ENCODE data around the gene ZSCAN21.

ZSCAN21 gene

DNA sequence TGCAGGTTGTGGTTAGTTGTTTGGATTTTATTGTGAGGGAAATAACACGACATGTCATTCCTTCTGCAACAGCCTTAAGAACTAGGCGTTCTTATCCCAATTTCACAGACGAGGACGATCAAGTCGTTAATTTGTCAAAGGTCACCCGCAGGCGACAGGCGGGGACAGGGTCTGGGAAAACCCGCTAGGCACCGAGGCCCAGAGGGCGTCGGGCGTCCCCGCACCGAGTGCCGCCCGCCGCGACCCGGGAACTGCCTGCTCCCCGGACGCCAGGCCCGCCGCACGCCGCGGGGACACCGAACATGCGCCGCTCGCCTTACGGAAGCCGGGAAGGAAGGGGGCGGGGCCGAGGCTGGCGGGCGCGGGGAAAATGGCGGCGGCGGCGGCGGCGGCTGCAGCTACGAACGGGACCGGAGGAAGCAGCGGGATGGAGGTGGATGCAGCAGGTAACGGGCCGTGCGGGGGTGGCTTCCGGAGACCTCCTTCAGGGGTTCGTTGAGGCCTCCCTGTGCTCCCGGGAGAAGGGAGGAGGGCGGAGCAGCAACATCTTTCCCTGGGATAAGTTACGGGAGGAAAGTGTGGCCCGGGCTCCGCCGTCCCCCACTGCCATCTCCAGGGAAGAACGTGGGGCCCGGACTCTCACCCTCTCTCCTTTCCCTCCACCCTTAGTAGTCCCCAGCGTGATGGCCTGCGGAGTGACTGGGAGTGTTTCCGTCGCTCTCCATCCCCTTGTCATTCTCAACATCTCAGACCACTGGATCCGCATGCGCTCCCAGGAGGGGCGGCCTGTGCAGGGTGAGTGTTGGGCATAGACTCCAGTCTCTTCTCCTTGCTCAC lies 39.3 kb downstream of the ZSCAN21 start, which contains the start of gene COPS6 (continued):
- TF ChIP-seq, protein P1, sequence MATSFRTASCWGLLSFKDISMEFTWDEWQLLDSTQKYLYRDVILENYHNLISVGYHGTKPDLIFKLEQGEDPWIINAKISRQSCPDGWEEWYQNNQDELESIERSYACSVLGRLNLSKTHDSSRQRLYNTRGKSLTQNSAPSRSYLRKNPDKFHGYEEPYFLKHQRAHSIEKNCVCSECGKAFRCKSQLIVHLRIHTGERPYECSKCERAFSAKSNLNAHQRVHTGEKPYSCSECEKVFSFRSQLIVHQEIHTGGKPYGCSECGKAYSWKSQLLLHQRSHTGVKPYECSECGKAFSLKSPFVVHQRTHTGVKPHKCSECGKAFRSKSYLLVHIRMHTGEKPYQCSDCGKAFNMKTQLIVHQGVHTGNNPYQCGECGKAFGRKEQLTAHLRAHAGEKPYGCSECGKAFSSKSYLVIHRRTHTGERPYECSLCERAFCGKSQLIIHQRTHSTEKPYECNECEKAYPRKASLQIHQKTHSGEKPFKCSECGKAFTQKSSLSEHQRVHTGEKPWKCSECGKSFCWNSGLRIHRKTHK (tag by site-specific recombination; IDR thresholded peaks at IDR 0.05): no peak
- TF ChIP-seq ZNF433 (tag by site-specific recombination; IDR thresholded peaks at IDR 0.05; ENCODE audit: low read depth): no peak
- TF ChIP-seq ZIC2 (tag by site-specific recombination; IDR thresholded peaks at IDR 0.05): peak; percentile 54; the same call in 1 of the 2 replicates
- no peak for TF ChIP-seq ZNF266 (tag by site-specific recombination; IDR thresholded peaks at IDR 0.05; ENCODE audit: low read depth)
- TF ChIP-seq ZBTB10 (tag by site-specific recombination; IDR thresholded peaks at IDR 0.05): no peak
- peak; percentile 25; the same call in 1 of the 2 replicates for TF ChIP-seq KLF1 (tag by site-specific recombination; IDR thresholded peaks at IDR 0.05)
- no peak for TF ChIP-seq ZNF311 (tag by site-specific recombination; IDR thresholded peaks at IDR 0.05; ENCODE audit: borderline replicate concordance)
- peak; percentile 36; the same call in 1 of the 2 replicates for TF ChIP-seq GLIS1 (tag by site-specific recombination; IDR thresholded peaks at IDR 0.05)
- TF ChIP-seq MZF1 (tag by site-specific recombination; IDR thresholded peaks at IDR 0.05; ENCODE audit: borderline replicate concordance): peak; percentile 44; the same call in 1 of the 2 replicates
- no peak for TF ChIP-seq ZBTB6 (tag by site-specific recombination; IDR thresholded peaks at IDR 0.05)
- no peak for TF ChIP-seq ZNF830 (tag by site-specific recombination; IDR thresholded peaks at IDR 0.05; ENCODE audit: low read depth)
- peak; percentile 78 for TF ChIP-seq ZFP69B (tag by site-specific recombination; IDR thresholded peaks at IDR 0.05)
- no peak for TF ChIP-seq ZNF776 (tag by site-specific recombination; IDR thresholded peaks at IDR 0.05; ENCODE audit: borderline replicate concordance)
- TF ChIP-seq, protein P2, sequence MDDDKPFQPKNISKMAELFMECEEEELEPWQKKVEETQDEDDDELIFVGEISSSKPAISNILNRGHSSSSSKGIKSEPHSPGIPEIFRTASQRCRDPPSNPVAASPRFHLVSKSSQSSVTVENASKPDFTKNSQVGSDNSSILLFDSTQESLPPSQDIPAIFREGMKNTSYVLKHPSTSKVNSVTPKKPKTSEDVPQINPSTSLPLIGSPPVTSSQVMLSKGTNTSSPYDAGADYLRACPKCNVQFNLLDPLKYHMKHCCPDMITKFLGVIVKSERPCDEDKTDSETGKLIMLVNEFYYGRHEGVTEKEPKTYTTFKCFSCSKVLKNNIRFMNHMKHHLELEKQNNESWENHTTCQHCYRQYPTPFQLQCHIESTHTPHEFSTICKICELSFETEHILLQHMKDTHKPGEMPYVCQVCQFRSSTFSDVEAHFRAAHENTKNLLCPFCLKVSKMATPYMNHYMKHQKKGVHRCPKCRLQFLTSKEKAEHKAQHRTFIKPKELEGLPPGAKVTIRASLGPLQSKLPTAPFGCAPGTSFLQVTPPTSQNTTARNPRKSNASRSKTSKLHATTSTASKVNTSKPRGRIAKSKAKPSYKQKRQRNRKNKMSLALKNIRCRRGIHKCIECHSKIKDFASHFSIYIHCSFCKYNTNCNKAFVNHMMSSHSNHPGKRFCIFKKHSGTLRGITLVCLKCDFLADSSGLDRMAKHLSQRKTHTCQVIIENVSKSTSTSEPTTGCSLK (tag by site-specific recombination; IDR thresholded peaks at IDR 0.05): no peak
- no peak for TF ChIP-seq ZFP3 (tag by site-specific recombination; IDR thresholded peaks at IDR 0.05; ENCODE audit: low read depth)
- TF ChIP-seq BCL11A (tag by site-specific recombination; IDR thresholded peaks at IDR 0.05; ENCODE audit: low read depth): no peak
- TF ChIP-seq IKZF3 (tag by site-specific recombination; IDR thresholded peaks at IDR 0.05): peak; percentile 79; the same call in 1 of the 2 replicates
- TF ChIP-seq, protein P3, sequence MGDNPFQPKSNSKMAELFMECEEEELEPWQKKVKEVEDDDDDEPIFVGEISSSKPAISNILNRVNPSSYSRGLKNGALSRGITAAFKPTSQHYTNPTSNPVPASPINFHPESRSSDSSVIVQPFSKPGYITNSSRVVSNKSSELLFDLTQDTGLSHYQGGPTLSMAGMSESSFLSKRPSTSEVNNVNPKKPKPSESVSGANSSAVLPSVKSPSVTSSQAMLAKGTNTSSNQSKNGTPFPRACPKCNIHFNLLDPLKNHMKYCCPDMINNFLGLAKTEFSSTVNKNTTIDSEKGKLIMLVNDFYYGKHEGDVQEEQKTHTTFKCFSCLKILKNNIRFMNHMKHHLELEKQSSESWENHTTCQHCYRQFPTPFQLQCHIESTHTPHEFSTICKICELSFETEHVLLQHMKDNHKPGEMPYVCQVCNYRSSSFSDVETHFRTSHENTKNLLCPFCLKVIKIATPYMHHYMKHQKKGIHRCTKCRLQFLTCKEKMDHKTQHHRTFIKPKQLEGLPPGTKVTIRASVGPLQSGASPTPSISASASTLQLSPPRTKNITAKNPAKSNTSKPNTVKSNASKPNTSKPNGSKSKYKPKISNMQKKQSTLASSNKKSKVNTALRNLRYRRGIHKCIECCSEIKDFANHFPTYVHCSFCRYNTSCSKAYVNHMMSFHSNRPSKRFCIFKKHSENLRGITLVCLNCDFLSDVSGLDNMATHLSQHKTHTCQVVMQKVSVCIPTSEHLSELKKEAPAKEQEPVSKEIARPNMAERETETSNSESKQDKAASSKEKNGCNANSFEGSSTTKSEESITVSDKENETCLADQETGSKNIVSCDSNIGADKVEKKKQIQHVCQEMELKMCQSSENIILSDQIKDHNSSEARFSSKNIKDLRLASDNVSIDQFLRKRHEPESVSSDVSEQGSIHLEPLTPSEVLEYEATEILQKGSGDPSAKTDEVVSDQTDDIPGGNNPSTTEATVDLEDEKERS (tag by site-specific recombination; IDR thresholded peaks at IDR 0.05): no peak
- no peak for TF ChIP-seq ZNF114 (tag by site-specific recombination; IDR thresholded peaks at IDR 0.05)
- no peak for TF ChIP-seq ZNF132 (tag by site-specific recombination; IDR thresholded peaks at IDR 0.05; ENCODE audit: borderline replicate concordance)
- peak; percentile 80; the same call in 1 of the 2 replicates for TF ChIP-seq PRDM1 (tag by site-specific recombination; IDR thresholded peaks at IDR 0.05)
- TF ChIP-seq ZNF529 (tag by site-specific recombination; IDR thresholded peaks at IDR 0.05; ENCODE audit: insufficient replicate concordance): no peak
- TF ChIP-seq ZNF660 (tag by site-specific recombination; IDR thresholded peaks at IDR 0.05): peak; percentile 72
